Keratinocyte (primary cell): ENCODE data around the gene PHLPP1. TPM values are rescaled to one million over a fixed set of nuclear protein-coding genes. Genes with fewer than 3 reads are reported as not detected.

Experiments
- DNase-seq: peaks from one replicate; pipeline ENCODE4 v3.0.0-alpha.2; 2011; ENCODE audit warnings: low read depth, missing footprints, low spot score
- FAIRE-seq: peaks from 2 replicates; lab custom pipeline; 2011; peaks lifted over from hg19 to GRCh38; lab: Jason Lieb, UNC
- H2AFZ ChIP-seq: 2 replicates; pipeline ENCODE4 v1.6.0; 2012; ENCODE audit warnings: low read length, control low read depth, inconsistent platforms; ENCODE audit not compliant: control insufficient read depth
- H3K27ac ChIP-seq: 2 replicates; pipeline ENCODE4 v1.5.1; 2011; ENCODE audit warnings: low read length; ENCODE audit not compliant: control insufficient read depth, insufficient read depth
- H3K27me3 ChIP-seq: 3 replicates; pipeline ENCODE4 v1.6.0; 2011; ENCODE audit warnings: low read length; ENCODE audit not compliant: control insufficient read depth, insufficient read depth; ENCODE audit errors: extremely low read depth
- H3K36me3 ChIP-seq, 2 experiments: 2 replicates in 1 of 2; 3 replicates in 1 of 2; pipeline ENCODE4 v1.5.1; 2011; ENCODE audit warnings: low read length in 2 of 2, mild to moderate bottlenecking in 1 of 2; ENCODE audit not compliant: control insufficient read depth in 2 of 2, insufficient read depth in 2 of 2; ENCODE audit errors: extremely low read depth in 1 of 2
- H3K4me1 ChIP-seq: 3 replicates; pipeline ENCODE4 v1.5.1; 2011; ENCODE audit warnings: low read length; ENCODE audit not compliant: control insufficient read depth, insufficient read depth; ENCODE audit errors: extremely low read depth
- H3K4me2 ChIP-seq: 3 replicates; pipeline ENCODE4 v1.6.0; 2011; ENCODE audit warnings: low read depth, low read length; ENCODE audit not compliant: control insufficient read depth, insufficient read depth; ENCODE audit errors: extremely low read depth
- H3K4me3 ChIP-seq, 3 experiments: fragments of 200-600 bp in 1 of 3; sonication (generic) in 1 of 3; 2 replicates in 2 of 3; 3 replicates in 1 of 3; pipeline ENCODE4 v1.5.1; 2011 to 2016; ENCODE audit warnings: low read length in 3 of 3, mild to moderate bottlenecking in 3 of 3, control low read depth in 2 of 3, inconsistent platforms in 1 of 3, low read depth in 1 of 3, mixed read lengths in 1 of 3, mixed run types in 1 of 3, moderate library complexity in 1 of 3; ENCODE audit not compliant: control insufficient read depth in 2 of 3, insufficient read depth in 2 of 3; ENCODE audit errors: extremely low read depth in 1 of 3
- H3K79me2 ChIP-seq: 2 replicates; pipeline ENCODE4 v1.6.0; 2012; ENCODE audit warnings: low read length; ENCODE audit not compliant: control insufficient read depth, insufficient read depth
- H3K9ac ChIP-seq: 3 replicates; pipeline ENCODE4 v1.6.0; 2011; ENCODE audit warnings: low read length; ENCODE audit not compliant: control insufficient read depth, insufficient read depth; ENCODE audit errors: extremely low read depth
- H3K9me1 ChIP-seq: 3 replicates; pipeline ENCODE4 v1.6.0; 2011; ENCODE audit warnings: low read length; ENCODE audit not compliant: control insufficient read depth, insufficient read depth; ENCODE audit errors: extremely low read depth
- H3K9me3 ChIP-seq: 2 replicates; pipeline ENCODE4 v1.5.1; 2012; ENCODE audit warnings: low read depth, low read length; ENCODE audit not compliant: control insufficient read depth
- H4K20me1 ChIP-seq: 3 replicates; pipeline ENCODE4 v1.6.0; 2011; ENCODE audit warnings: low read length; ENCODE audit not compliant: control insufficient read depth, insufficient read depth; ENCODE audit errors: extremely low read depth
- CTCF ChIP-seq, 3 experiments: IDR thresholded peaks in 1 of 3; conservative IDR thresholded peaks in 1 of 3; optimal IDR thresholded peaks in 1 of 3; 2 replicates in 2 of 3; 3 replicates in 1 of 3; pipeline versions ENCODE3 to v1.5.1; 2011; ENCODE audit warnings: low read length in 3 of 3, mild to moderate bottlenecking in 3 of 3, moderate library complexity in 2 of 3, control low read depth in 1 of 3, inconsistent platforms in 1 of 3; ENCODE audit not compliant: insufficient read depth in 2 of 3; ENCODE audit errors: extremely low read depth in 1 of 3
- EZH2 ChIP-seq: IDR thresholded peaks from one replicate; pipeline ENCODE4 v1.6.1; 2012; ENCODE audit warnings: inconsistent platforms, mild to moderate bottlenecking, low read length, moderate library complexity
- dilution Hi-C: fragments of 300-500 bp; cut with MboI; formaldehyde crosslinking; loops from one replicate; pipeline ENCODE4 v1.7.0; 2020; ENCODE audit warnings: low sequenced_read_pairs; ENCODE audit not compliant: extremely low pct_ligation_motif_present
- polyA plus RNA-seq, 5 experiments: library from polyadenylated mRNA; depleted of rRNA in 3 of 5; stranded (reverse) in 3 of 5; stranded (forward) in 1 of 5; unstranded in 1 of 5; fragments of >200 nt; gene quantifications; 1 replicate in 1 of 5; 2 replicates in 3 of 5; 3 replicates in 1 of 5; pipeline versions ENCODE4 v1.2.1 to v1.2.3, GENCODE V29; 2011 to 2012; ENCODE audit warnings: missing spikeins in 2 of 5, low read depth in 1 of 5, low replicate concordance in 1 of 5

Gene PHLPP1
- polyA plus RNA-seq, 1 donor (not counting 4 experiments of a cell fraction or from before 2014, with no cell fraction given): 8.4 TPM

GRCh38 chr18:62867534-62867933, 152.2 kb downstream of the PHLPP1 start:
- Histone ChIP-seq H3K79me2 (no peaks in the 10 kb centered on the region), H4K20me1 (no peaks in the 10 kb centered on the region), H3K9me1 (no peaks in the 10 kb centered on the region), H3K27ac (no peak overlapping the region), H3K4me1 (no peaks in the 10 kb centered on the region), H3K36me3 (no peaks in the 10 kb centered on the region), H3K4me3 (no peak overlapping the region), H3K27me3 (no peaks in the 10 kb centered on the region), H2AFZ (no peak overlapping the region), H3K4me2 (no peak overlapping the region), H3K9me3 (no peaks in the 10 kb centered on the region), H3K9ac (no peak overlapping the region)
- dilution Hi-C loops: no loop called here
- no peak for DNase-seq
- FAIRE-seq: no peak
- no peak for TF ChIP-seq EZH2
- TF ChIP-seq CTCF (optimal IDR thresholded peaks at IDR 0.05 in 1 of 3, IDR thresholded peaks at IDR 0.05 in 1 of 3, conservative IDR thresholded peaks at IDR 0.05 in 1 of 3; ENCODE audit: extremely low read depth in 1 of 3, insufficient read depth in 2 of 3, low read length in 3 of 3): no peak

- FAIRE-seq (no peak), DNase-seq (no peak)
- no peaks in the 10 kb centered on the region for H3K79me2 ChIP-seq
- dilution Hi-C loops: no loop called here
- H3K9me3 ChIP-seq: no peaks in the 10 kb centered on the region
- H3K36me3 ChIP-seq: no peaks in the 10 kb centered on the region
- H4K20me1 ChIP-seq: no peaks in the 10 kb centered on the region
- no peaks in the 10 kb centered on the region for H3K27me3 ChIP-seq
- H3K4me2 ChIP-seq: no peak overlapping the region
- H3K27ac ChIP-seq: no peak overlapping the region
- no peak overlapping the region for H2AFZ ChIP-seq
- TF ChIP-seq CTCF (optimal IDR thresholded peaks at IDR 0.05 in 1 of 3, IDR thresholded peaks at IDR 0.05 in 1 of 3, conservative IDR thresholded peaks at IDR 0.05 in 1 of 3; ENCODE audit: extremely low read depth in 1 of 3, insufficient read depth in 2 of 3, low read length in 3 of 3): no peak
- no peak for TF ChIP-seq EZH2
- no peak overlapping the region for H3K4me3 ChIP-seq
- no peaks in the 10 kb centered on the region for H3K9me1 ChIP-seq
- no peaks in the 10 kb centered on the region for H3K4me1 ChIP-seq
- H3K9ac ChIP-seq: no peak overlapping the region
Observed at GRCh38 chr18:62868645-62869044, 153.3 kb downstream of the PHLPP1 start.
